ENCODE data around the gene NMNAT2.

The NMNAT2 gene

DNA sequence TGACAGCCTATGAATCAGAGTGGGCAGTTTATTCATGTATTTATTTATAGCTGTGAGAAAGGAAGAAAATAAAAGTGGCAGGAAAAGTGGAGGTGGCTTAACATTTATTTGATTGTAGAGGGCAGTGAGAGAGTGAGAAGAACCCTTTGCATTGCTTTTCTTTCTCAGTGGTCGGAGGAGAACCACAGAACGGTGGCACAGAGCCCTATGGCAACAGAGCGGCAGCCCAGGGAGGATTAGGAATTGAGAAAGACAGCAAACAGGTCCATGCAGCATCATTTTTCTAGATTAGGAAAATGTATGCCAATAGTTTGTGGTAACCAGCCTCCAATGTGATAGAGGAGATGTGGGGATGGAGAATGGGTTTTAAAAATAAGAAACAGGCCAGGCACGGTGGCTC lies 53.1 kb downstream of the NMNAT2 start:
- peak in 1 of 14 donors; percentile 32 for DNase-seq

DNA sequence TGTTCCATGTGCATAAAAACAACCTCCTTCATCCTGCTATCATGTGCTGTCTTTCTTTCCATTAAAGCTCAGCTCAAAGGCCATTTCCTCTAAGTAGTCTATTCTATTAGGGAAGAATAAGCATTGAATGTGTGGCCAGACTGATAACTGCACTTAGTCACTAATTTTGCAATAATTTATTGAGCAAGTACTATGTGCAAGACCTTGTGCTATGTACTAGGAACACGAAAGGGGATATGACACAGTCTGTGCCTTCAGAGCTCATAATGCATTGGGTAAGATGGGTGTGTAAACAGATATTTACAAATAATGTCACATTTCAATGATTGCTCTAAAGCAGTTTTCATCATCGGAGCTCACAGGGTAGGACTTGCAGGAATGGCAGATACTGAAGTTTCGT lies 54.2 kb downstream of the NMNAT2 start:
- no peak for DNase-seq

DNA sequence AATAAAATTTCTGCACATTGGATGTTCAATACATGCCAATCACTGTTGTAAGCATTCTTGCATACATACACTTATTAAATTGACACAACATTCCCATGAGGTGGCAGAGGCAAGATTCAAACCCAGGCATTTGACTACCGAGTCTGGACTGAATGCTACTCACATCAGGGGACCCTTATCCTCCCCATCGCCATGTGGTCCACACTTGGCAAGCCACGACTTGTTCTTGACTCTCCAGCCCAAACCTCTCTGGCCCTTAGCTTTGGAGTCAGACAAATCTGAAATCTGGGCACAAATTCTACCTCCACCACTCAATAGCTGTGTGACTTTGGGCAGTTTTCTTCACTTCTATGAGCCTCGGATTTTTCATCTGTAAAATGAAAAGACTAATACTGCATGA lies 57.1 kb downstream of the NMNAT2 start:
- DNase-seq = peak in 1 of 14 donors; percentile 18

DNA sequence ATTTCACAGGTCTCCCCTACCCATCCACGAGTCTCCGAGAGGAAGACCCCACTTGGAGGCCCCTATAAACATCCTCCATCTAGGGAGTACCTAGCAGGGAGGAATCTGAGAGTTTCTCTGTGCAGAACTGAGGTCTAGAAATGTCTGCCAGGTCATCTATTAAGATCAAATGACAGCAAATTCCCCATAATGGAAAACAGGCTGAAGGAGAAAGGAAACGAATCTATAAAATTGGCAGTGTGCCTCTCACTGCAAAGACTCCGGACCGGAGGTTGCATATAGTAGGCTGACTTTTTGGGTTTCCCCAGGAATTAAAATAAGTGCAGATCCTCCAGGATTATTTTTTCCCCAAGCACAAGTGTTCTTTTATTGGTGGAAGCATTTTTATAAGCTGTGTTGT lies 57.7 kb downstream of the NMNAT2 start:
- DNase-seq = no peak

DNA sequence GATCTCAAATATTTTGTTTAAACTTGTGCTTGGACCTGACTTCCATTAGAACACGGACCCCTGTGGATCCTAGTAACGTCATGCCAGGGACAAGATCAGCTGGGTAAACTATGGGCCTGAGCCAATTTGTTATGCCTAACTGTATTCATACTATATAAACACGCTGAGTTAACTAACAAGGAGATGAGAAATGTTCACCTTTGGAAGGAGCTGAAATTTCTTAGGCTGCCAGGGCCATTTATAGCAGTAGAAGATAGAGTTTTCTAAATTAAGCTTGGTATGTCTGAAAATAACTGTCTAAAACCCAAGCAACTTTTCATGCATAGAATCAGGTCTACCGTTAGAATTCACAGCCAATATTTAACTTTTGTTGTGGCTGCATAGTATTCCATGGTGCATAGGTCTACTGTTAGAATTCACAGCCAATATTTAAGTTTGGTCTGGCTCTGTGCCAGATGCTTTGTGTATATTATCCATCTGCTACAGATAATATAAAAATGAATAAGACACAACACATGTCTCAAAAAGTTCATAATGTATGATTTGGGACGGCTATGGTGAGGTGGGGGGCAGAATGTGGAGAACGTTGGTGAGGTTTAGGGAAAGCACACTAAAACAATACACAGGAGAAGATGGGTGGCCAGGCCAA lies 61.5 kb downstream of the NMNAT2 start:
- DNase-seq = peak in 1 of 14 donors; percentile 7

DNA sequence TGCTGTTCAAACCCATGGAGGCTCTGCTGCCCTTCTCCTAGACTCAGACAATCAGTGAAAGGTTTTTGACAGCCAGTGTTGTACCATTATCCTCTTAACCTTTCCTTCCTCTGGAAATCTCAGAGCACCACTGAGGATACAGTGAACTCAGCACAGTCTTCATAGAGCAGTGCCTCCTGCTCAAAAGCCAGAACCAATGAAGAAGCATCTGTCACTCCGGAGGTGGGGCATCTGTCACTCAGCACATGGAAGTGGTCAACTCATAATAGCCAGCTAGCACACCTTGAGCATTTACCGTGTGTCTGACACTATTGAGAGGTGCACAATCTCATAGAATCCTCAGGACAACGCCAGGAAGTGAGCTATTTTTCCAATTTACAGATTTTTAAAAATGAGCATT lies 62.4 kb downstream of the NMNAT2 start:
- DNase-seq = peak in 1 of 14 donors; percentile 72

DNA sequence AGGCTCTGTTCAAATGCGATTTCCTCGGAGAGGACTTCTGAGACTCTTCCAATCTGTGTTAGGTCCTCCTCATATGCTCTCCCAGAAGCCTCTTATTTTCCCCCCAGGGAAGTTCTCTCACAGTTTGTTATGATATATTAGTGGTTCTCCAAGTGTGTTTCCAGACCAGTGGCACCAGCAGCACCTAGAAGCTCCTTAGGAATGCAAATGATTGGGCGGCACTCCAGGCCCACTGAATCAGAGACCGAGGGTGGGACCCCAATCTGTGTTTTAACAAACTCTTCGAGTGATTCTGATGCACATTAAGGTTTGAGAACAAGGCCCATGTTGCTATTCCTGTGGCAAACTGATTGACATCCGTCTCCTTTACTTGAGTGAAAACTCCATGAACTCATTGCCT lies 63.0 kb downstream of the NMNAT2 start:
- no peak for DNase-seq

DNA sequence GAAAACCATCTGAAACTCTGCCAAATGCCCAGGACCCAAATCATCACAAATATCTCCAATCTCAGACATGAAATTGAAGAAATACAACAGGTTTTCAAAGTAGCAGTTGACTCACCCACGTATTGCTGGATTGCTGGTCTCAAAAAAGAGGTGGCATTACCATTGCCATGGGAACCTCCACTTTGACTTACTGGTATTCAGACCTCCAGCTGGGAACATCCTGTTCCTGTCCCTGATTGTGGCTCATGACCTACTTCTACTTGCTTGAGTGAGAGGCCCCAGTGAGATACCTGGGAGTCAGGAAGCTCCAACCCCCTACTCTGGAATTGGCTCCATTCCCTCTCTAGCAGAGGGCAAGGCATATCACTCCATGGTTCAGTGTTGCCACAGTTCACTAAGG lies 64.6 kb downstream of the NMNAT2 start:
- DNase-seq = peak in 1 of 14 donors; percentile 14

DNA sequence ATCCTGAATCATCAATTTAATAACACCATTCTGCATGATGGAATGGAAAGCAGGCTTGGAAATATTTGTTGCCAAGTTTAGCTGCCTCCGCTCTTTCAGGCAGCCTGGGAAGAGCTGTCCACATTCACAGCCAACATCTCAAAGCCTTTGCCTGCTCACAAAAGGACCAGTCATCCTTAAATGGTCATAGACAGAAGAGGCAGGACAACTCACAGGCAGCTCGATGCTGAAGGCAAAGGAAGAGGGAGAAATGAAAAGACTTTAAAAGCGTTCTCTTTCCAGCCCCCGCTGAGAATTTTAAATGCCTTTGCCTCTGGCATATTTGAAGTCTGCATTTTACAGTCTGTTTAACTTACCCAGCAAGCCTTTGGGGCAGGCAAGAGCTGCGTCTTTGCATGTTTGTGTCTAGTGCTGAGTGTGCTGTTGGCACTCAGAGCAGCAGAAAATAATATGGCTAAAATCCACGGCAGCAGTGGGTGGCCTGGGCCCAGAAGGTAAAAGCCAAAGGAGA lies 68.9 kb downstream of the NMNAT2 start:
- DNase-seq = peak in 10 of 14 donors; percentile 8 to 97 (median 36)

DNA sequence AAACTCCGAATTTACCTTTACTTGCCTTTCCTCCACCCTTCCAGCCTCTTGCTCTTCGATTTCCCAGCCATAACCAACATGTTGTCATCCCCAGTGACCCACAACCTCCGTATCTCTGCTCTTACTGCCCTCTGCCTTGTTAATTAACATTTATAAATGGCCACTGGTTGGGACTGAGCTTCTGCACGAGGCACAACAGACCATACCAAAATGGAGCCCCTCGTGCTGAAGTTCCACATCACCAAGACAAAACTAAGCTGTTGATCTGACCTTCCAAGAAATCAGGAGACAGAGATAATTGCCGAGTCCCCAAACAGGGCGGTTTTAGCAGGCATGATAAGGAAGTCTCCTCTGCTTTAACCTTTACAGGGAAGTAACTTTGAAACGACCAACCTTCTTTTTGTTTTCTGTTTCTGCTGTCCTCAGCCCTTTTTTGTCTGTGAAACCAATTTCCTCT lies 71.9 kb downstream of the NMNAT2 start:
- DNase-seq = no peak

DNA sequence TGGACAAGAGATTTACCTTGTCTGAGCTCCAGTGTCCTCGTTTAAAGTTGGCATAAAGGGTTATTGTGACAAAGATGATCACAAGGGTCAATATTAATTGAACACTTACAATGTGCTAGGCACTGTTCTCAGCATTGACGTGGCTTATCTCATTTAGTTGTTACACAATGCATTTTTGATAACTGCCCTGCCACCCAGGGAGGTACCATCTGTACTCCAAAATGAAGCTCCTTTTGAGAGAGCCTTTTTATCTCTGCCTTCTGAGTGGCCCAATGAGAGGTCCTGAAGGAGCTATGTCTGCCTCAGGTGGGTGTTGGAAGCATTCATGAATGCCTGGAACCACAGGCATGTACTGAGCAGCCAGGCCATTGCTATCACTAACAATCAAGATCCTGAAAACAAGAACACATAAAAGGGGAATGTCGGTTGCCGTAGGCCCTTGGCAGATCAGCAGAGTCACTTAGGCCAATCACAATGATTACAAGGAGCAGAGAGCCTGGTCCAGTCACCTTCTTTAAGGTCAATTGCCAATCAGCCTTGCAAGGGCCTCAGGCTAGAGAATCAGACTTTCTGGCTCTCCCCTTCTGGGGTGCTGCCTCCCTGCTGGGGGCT lies 78.5 kb downstream of the NMNAT2 start:
- peak in 1 of 14 donors; percentile 32 for DNase-seq

DNA sequence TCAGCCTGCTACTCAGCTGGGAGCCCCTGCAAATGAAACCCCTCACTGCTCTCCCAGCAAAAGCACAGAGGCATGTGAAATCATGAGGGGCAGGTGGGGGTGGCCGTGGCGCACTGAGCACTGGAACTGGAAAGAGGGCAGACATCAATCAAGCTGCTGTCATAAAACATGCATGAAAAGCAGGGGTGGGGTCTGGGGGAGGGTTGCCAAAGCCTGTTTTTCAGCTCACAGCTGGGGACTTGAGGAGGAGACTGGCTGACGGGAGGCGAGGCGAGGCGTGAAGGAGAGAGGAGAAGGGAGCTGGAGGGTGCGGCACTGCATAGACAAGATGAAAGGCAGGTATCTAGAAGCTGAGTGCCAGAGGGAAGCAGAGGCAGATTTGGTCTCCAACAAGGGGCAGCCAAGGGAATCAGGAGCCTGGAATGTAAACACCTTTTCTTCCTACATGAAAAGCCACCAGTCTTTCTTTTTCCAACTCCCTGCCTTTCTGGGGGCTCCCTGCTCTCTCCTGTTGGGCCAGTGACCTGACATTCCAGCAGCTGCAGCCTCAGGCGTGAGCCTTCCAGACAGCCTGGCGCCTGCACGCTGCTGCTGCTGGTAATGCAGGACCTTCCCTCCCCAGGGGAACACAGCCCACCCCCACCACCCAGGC lies 87.0 kb downstream of the NMNAT2 start:
- DNase-seq = peak in 1 of 14 donors; percentile 28

DNA sequence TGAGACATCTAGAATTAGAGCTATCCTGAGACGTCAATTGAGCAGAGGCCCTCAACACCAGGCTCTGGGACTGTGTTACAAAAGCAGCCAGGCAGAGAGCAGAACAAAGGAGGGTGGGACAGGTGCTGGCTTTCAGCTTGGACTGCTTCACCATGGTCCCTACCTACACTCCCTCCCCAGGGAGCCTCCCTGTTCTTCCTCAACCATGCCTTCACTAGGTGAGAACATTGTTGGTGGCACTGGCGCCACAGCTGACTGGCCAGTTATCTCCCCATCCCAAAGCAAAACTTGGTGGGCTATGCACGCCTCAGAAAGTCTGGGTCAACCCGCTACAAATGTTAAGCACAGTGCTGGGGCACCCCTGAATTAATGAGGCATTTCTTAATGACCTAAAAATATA lies 87.8 kb downstream of the NMNAT2 start:
- no peak for DNase-seq

DNA sequence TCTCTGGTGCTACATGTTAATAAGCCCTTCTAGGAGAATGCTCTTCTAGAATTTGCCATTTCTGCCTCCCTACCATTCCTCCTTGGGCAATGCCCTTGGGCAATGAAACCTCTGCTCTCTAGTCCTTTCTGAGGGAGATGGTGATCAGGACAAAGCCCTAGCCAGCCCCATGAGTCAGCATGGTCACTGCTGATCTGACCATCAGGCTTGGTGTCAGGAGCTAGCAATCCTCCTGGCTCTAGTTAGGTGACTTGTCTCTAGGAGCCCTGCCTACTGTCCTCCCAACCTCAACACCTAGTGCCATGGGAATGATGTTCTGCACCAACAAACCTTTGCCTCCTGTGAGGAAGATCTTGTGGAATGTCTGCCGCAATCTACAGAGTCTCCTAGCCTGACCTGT lies 89.8 kb downstream of the NMNAT2 start:
- DNase-seq = peak in 1 of 14 donors; percentile 60

DNA sequence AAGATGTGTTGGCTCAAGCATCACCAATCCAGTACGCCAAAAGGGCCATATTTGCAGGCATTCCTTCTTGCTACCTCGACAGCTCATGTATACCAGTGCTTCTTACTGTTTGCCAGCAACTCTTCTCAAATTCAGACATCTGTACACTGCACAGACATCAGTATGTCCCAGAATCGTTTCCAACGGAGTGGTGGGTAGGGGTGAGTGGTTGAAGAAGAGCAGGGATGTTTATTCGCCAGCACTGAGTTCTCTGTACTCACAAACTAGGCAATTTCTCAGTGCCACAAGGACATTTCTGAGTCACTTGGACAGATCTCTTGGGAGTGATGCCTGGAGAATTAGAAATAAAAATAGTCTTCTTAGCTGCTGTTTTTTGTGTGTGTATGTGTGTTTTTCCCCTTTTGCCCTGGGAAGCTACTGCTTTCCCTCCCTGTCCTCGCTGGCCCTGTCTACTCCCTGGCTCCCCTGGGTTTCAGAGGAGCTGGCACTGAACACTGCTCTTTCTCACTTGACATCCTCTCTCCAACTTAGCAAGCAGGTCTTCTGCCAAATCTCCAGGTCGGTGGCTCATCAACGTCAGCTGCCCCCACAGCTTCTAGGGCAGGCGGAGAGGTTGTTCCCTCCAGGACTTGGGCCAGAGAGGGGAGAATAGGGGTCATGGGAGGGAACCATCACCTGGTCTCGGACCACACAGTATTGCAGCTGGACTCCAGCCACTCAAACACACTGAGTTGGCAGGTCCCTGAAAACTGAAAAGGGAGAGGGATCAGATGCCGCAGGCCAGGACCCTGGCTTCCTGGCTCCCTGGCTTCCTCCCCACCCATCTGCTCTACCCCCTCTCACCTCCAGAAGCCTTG lies 90.5 kb downstream of the NMNAT2 start:
- peak in 6 of 14 donors; percentile 10 to 79 (median 28) for DNase-seq

DNA sequence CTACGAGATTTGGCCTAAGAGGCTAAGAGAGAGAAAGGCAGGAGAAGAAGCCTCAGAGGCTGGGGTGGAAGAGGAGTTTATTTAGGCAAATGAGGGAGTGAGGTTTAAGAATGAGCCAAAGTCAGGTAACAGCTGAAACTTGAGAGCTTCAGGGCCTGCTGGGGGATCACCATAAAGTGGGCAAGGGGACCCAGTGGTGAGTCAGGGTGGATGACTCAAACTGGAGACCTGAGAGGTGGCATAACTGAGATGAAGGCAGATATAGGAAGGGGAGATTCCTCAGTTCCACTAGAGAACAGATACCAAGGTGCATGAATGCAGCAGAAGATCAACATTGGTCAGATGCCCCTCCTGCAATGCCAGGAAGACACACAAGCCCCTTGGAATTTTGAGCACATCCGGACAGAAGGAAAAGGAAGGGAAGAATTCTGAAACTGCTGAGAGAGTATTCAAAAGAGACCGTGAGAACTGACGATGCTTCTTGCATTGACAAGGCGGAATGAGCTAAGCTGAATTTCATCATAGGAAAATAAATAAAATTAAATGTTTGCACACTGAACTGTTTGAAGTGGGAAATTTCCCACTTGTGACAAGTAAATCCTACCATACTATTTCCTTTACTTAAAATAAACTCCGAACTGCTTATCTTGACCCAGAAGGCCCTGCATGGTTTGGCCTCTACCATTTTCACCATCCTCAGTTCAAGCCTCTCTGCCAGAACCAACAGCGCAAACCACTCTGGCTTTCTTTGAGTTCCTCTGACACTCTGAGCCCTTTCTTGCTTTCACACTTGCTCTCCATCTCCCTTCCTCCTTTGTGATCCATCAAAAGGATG lies 94.1 kb downstream of the NMNAT2 start:
- DNase-seq = no peak

DNA sequence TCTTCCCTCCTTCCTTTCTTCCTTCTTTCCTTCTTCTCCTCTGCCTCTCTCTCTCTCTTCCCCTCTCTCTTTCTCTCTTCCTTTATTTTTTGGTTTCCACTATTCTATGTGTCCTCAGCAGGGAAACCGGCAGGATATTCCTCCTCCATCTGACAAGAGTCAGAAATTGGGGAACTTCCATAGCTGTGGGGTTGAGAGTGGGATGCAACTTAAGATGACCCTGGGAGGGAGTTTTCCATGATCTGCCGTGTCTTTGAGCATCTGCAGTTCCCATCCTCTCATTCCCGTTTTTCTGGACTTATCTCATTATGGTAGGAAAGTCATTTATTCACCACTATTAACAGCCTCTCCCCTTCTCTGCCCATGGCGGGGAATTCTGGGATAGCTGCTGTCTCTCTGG lies 98.6 kb downstream of the NMNAT2 start:
- DNase-seq = no peak

DNA sequence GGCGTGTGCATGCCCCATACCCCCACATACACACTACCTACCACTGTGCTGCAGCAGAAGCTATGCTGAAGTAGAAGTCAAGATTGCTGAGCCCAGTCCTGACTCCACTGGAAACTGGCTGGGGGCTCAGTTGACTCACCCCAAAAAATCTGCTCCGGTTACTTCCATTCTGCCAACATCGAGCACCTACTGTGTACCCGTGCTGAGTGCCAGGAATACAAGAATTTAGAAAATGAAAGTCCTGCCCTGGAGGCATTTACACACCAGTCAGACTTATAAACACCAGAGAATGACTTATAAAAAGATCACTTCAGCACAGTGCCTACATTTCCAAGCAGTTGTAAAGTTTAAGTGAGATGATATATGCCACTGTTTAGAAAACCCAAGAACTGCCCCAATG lies 99.1 kb downstream of the NMNAT2 start:
- DNase-seq = no peak

DNA sequence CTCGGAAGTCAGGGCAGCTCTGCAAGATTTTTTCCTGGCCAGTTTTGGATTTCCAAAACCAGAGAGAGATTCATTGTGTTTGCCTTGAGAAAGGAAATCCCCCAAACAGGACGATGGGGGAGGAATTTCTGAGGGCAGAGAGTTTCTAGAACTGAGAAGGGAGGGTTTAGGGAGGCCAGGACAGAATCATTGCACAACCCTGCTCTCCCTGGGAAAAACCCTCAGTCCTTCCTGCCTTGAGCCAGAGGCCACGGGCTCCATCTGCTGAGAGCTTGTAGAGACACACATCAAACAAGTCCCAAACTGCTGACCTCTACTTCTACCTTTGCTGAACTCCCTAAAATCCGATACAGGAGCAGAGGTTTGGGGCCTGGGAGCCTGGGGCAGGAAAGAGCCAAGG lies 99.7 kb downstream of the NMNAT2 start:
- DNase-seq = peak in 5 of 14 donors; percentile 6 to 17 (median 12)

DNA sequence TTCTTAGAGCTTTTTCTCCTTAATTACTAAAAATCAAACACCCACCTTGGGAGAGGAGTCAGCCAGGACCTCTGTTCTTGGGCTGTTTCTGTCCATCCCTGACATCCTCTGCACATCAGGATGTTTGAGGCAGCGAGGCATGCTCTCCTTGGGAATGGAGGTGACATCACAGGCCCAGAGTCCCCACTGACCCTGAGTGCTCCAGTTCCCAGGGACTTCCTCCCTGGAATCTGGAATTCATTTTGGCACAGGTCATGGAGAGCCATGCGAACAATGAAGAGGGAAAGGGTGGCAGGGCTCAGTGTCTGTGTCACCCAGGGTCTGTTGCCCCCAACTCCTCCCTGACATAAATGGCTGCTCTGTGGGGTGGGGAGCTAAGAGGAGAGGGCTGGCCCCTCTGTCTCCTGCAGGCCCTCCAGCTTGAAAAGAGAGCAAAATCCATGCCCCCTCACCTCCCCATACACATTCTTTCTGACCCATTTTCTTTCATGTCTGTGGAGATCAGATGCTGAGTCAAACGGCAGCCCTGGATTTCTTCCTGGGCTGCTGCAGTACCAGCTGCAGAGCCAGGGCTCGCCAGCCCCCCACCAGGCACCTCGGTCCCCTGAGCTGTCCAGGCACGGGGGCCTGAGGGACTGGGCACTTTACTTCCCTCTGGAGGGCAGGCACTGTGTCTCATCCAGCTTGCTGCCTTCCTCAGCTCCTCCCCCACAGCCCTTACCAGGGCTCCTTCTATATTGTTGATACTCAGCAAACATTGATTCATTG lies 102.0 kb downstream of the NMNAT2 start:
- no peak for DNase-seq

DNA sequence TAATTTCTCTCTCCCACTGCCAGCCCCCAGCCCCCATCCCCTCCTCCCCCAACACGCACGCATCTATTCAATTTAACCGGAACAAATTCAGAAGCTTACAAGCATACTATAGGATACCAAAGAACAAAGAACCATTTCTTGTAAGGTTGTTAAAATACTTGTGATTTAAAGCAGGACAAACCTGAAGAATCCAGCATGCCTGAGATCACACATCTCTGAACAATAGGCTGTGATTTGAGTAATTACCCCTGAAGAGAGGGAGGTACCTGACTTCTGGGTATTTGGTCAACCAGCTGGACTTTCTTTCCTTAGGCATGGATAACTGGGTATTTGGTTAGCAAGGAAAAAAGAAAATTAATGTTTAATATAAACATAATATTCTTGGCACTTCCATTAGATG lies 105.1 kb downstream of the NMNAT2 start:
- no peak for DNase-seq
